ENCODE measurements around the gene MTERF2.

DNA sequence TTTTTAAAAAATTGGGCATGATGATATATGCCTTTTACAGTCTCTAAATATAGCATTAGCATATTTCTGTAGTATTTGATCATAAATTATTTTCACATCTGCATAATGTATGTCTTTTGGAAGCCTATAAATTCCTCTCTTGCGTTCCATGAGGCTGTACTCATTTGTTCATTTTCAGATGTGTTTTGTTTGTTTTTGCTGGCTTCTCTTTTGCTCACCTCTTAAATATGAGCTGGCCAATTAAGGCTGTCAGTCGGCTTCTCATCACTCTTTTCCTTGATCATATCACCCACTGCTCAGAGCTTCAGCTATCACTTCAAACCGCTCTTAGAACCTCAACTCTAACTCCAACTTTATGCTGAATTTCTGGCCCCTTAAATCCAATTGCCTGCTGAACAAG, 24.7 kb downstream of the MTERF2 start:
- TF ChIP-seq, protein P1, sequence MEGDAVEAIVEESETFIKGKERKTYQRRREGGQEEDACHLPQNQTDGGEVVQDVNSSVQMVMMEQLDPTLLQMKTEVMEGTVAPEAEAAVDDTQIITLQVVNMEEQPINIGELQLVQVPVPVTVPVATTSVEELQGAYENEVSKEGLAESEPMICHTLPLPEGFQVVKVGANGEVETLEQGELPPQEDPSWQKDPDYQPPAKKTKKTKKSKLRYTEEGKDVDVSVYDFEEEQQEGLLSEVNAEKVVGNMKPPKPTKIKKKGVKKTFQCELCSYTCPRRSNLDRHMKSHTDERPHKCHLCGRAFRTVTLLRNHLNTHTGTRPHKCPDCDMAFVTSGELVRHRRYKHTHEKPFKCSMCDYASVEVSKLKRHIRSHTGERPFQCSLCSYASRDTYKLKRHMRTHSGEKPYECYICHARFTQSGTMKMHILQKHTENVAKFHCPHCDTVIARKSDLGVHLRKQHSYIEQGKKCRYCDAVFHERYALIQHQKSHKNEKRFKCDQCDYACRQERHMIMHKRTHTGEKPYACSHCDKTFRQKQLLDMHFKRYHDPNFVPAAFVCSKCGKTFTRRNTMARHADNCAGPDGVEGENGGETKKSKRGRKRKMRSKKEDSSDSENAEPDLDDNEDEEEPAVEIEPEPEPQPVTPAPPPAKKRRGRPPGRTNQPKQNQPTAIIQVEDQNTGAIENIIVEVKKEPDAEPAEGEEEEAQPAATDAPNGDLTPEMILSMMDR (conservative IDR thresholded peaks at IDR 0.05; ENCODE audit: low read depth, low read length): no peak
- TF ChIP-seq EZH2 (IDR thresholded peaks at IDR 0.05; ENCODE audit: low read length, unreplicated experiment) (no peak), EZH2phosphoT487 (IDR thresholded peaks at IDR 0.05; ENCODE audit: borderline replicate concordance, low read length) (no peak)
